Mucosa of rectum (tissue), 2 donors: ENCODE measurements around the gene IGFBP5.

Experiments used
- H3K27ac ChIP-seq, 2 donors: one replicate each; pipeline ENCODE4 v1.7.0; 2013; ENCODE audit warnings: inconsistent platforms in 2 of 2, low read depth in 2 of 2, low read length in 2 of 2
- H3K27me3 ChIP-seq, 2 donors: one replicate each; pipeline ENCODE4 v1.7.0; 2013; ENCODE audit warnings: low read length in 2 of 2; ENCODE audit not compliant: control insufficient read depth in 2 of 2, insufficient read depth in 2 of 2
- H3K36me3 ChIP-seq, 2 donors: one replicate each; pipeline ENCODE4 v1.7.0; 2013; ENCODE audit warnings: low read length in 2 of 2; ENCODE audit not compliant: control insufficient read depth in 2 of 2, insufficient read depth in 2 of 2
- H3K4me1 ChIP-seq, 2 donors: one replicate each; pipeline ENCODE4 v1.7.0; 2013; ENCODE audit warnings: low read length in 2 of 2, mild to moderate bottlenecking in 1 of 2; ENCODE audit not compliant: control insufficient read depth in 2 of 2, insufficient read depth in 2 of 2
- H3K4me3 ChIP-seq, 2 donors: one replicate each; pipeline ENCODE4 v1.7.0; 2013; ENCODE audit warnings: low read length in 2 of 2
- H3K9ac ChIP-seq, 2 donors: one replicate each; pipeline ENCODE4 v1.7.0; 2013; ENCODE audit warnings: low read length in 2 of 2, low read depth in 1 of 2, mild to moderate bottlenecking in 1 of 2
- H3K9me3 ChIP-seq, 2 donors: one replicate each; pipeline ENCODE4 v1.7.0; 2013; ENCODE audit warnings: low read length in 2 of 2; ENCODE audit not compliant: control insufficient read depth in 2 of 2
- donor health status: healthy.
- donor health status: Normal muscosa, but diverticular disease.

IGFBP5 gene

DNA sequence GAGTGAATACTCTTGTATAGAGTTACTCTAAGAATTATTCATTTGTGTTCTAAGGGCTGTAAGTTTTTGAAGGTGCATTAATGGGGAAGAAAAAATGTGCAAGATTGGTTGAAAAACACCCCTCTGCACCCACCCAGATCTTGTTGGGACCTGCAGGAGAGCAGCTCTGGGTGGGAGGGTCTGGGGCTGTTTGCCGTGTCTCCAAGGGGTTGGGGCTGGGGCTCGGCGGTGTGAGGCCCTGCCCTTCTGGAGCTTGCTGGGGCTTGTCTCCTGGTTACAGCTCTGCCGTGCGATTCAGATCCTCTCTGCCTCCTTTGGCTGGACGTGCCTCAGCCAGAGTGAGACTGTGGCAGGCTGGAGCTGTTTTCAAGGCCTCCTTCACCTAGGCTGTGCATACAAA is 36.1 kb downstream of the IGFBP5 start:
- Histone ChIP-seq H3K4me3 (no peak overlapping the region), H3K27me3 (no peaks in the 10 kb centered on the region), H3K27ac (no peak overlapping the region)

GRCh38 chr2:216658757-216659156 is 36.6 kb downstream of the IGFBP5 start:
- Histone ChIP-seq H3K4me3 (no peak overlapping the region), H3K9me3 (no peaks in the 10 kb centered on the region), H3K27ac (no peak overlapping the region), H3K9ac (no peak overlapping the region), H3K4me1 (no peaks in the 10 kb centered on the region), H3K36me3 (no peaks in the 10 kb centered on the region), H3K27me3 (no peaks in the 10 kb centered on the region)

More for the DNA sequence above, 36.1 kb downstream of the IGFBP5 start:
- no peaks in the 10 kb centered on the region for H3K36me3 ChIP-seq
- no peaks in the 10 kb centered on the region for H3K9me3 ChIP-seq
- no peaks in the 10 kb centered on the region for H3K4me1 ChIP-seq
- no peak overlapping the region for H3K9ac ChIP-seq

DNA sequence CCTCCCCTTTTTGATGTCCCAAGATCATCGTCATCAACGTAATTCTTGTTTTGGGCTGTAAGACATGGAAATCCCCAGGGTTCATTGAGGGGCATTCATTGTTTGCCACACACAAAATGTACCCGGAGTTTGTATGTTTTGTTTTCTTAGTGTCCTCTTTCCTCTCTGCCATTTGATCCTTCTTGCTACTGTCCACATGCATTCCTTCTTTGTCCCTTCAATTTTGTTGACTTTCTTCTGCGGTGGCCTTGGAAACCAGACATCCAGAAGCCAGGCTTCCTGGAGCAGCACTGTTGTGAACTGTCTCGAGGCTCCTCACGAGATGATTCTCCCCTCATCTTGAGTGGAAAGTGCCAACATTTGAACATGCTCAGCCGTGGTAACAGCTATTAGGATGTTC is 37.4 kb downstream of the IGFBP5 start:
- no peaks in the 10 kb centered on the region for H3K27me3 ChIP-seq
- no peaks in the 10 kb centered on the region for H3K9me3 ChIP-seq
- H3K36me3 ChIP-seq, result no peaks in the 10 kb centered on the region
- H3K4me3 ChIP-seq, result no peak overlapping the region
- no peak overlapping the region for H3K27ac ChIP-seq
- no peaks in the 10 kb centered on the region for H3K4me1 ChIP-seq
- no peak overlapping the region for H3K9ac ChIP-seq

DNA sequence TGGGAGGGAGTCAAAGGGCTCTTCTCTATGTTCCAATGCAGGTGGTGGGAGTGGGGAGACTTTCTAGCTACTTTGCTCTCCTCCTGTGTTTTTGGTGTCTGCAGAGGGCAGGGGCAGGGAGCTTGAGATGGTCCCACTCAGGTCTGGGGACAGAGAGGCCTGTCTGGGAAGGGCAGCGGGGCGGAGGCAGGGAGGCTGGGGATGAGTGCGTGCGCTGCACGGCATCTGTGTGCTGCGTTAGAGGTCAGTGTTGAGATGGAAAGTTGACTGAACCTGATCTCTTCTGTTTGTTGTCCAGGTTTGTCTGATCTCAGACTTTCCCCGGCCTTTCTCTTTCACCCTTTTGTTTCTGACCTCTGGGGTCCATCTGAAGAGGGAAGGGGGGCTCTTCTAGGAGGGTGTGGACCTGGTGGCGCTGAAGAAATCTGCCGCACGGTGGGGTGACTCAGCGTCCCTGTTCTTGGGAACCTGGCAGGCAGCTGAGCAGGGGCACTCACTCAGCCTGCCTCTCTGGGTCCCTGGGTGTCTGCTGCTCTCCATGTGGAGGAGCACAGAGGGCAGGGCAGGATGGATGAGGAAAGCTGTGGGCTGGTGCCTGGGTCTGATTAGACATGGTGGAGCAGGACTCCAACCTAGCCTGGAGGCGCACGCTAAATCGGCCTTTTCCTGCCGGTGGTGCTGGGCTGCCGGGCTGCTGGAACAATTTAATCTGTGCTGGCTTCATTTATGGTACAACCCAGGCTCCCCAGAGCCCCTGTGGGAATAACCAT is 38.1 kb downstream of the IGFBP5 start:
- no peak overlapping the region for H3K27ac ChIP-seq
- no peaks in the 10 kb centered on the region for H3K9me3 ChIP-seq
- H3K9ac ChIP-seq, result no peak overlapping the region
- H3K27me3 ChIP-seq, result no peaks in the 10 kb centered on the region
- no peaks in the 10 kb centered on the region for H3K36me3 ChIP-seq
- no peak overlapping the region for H3K4me3 ChIP-seq
- no peaks in the 10 kb centered on the region for H3K4me1 ChIP-seq

DNA sequence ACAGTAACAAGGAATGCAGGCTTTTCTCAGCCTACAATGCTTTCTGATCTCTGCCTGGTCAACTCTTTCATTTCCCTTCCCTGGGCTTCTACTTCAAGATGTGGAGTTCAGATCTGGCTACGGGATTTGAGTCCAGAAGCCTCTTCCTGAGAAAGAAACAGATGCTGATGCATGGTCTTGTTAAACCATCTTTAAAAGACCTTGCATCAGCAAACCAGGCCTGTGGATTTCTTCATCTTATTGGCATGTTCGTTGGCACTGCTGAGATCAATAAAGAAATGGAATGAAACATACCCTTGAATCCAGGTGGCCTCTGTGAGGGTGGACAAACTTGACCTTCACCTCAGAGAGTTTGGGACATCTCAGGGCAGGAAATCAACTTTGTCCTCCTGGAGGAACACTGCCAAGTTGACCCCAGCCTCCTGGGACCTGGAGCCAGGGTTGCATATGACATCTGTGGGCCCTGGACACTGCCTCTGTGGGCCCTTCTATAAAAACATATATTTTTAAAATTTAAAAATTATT is 40.8 kb downstream of the IGFBP5 start:
- Histone ChIP-seq H3K9ac (no peak overlapping the region), H3K9me3 (no peaks in the 10 kb centered on the region), H3K4me1 (no peaks in the 10 kb centered on the region), H3K27me3 (no peaks in the 10 kb centered on the region), H3K27ac (no peak overlapping the region), H3K4me3 (no peak overlapping the region), H3K36me3 (no peaks in the 10 kb centered on the region)

DNA sequence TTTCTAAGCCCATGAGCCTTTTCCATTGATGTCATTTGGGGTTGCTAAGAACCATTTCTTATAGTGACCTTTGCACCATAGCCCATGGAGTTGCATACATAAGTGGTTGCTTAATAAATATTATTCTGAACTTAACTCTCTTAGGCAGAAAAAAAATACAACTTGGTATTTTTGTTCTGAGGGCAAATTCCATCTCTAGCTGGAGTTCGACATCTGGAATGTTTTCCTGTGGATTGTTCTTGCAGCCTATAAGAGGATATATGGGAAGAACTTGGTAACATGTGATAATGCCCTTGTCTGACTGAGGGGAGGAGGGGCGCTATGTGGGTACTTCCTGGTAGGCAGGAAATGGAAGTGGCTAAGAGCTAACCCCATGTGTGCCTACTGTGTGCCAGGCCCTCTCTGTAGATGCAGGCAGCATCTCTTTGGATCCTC is 41.4 kb downstream of the IGFBP5 start:
- H3K27me3 ChIP-seq, result no peaks in the 10 kb centered on the region

DNA sequence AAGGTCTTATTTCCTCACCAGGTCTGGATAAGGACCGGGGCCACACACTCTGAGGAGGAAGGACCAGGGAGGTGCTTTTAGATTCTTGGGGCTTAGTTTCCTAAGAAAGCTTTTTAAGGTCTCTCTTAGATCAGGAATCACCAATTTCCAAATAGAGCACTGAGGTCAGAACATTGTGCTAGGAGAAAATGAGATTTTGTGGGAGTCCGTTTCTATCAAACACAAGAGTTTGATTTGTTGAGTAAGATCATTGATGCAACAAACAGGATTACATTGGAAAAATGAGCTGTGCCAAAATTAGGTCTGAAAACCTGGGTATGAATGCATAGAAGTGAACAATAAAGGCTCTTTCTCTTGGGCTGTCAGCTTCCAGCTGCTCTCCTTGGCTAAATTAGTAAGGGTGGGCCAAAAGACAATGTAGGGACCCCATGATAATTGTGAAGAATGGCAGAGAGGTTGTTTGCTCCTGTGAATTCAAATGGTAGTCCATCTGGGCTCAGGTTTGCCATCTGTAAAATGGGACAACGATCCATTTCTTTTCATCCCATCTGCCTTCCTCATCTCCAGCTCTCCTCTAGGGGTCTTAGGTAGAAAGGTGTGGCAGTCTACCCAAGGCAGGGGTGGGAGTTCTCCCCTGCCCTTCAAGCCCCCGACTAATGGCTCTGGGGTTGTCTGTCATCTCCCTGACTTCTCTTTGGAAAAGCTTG is 42.1 kb downstream of the IGFBP5 start:
- Histone ChIP-seq H3K27ac (no peak overlapping the region), H3K36me3 (no peaks in the 10 kb centered on the region), H3K4me3 (no peak overlapping the region), H3K4me1 (no peaks in the 10 kb centered on the region), H3K9ac (no peak overlapping the region), H3K27me3 (no peaks in the 10 kb centered on the region), H3K9me3 (no peaks in the 10 kb centered on the region)

More for the DNA sequence above, 41.4 kb downstream of the IGFBP5 start:
- Histone ChIP-seq H3K4me1 (no peaks in the 10 kb centered on the region), H3K9me3 (no peaks in the 10 kb centered on the region), H3K27ac (no peak overlapping the region), H3K9ac (no peak overlapping the region), H3K36me3 (no peaks in the 10 kb centered on the region), H3K4me3 (no peak overlapping the region)

DNA sequence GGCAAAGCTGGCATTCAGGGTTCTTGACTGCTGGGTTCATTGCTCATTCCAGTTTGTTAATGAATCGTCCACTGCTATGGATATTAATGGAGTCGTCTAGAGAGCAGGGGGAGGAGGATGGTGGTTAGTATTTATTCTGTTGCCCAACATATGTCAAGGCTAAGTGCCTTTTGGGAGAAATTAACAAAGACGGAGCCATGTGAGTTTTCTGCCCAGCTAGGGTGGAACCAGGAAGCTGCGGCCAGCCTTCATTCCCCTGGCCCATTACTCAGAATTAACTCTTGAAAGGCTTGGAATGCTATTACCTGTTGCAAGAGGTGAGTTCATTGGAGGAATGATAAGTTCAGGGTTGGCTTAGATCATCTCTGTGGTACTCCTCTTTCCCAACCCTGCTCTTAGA is 42.8 kb downstream of the IGFBP5 start:
- H3K27me3 ChIP-seq, result no peaks in the 10 kb centered on the region
- no peaks in the 10 kb centered on the region for H3K4me1 ChIP-seq
- no peak overlapping the region for H3K27ac ChIP-seq
- H3K4me3 ChIP-seq, result no peak overlapping the region
- H3K9me3 ChIP-seq, result no peaks in the 10 kb centered on the region
- no peak overlapping the region for H3K9ac ChIP-seq
- H3K36me3 ChIP-seq, result no peaks in the 10 kb centered on the region

- Histone ChIP-seq H3K9ac (no peak overlapping the region), H3K27ac (no peak overlapping the region), H3K27me3 (no peaks in the 10 kb centered on the region), H3K9me3 (no peaks in the 10 kb centered on the region), H3K36me3 (no peaks in the 10 kb centered on the region), H3K4me1 (no peaks in the 10 kb centered on the region), H3K4me3 (no peak overlapping the region)
Observed at GRCh38 chr2:216651351-216651881, 43.9 kb downstream of the IGFBP5 start.

DNA sequence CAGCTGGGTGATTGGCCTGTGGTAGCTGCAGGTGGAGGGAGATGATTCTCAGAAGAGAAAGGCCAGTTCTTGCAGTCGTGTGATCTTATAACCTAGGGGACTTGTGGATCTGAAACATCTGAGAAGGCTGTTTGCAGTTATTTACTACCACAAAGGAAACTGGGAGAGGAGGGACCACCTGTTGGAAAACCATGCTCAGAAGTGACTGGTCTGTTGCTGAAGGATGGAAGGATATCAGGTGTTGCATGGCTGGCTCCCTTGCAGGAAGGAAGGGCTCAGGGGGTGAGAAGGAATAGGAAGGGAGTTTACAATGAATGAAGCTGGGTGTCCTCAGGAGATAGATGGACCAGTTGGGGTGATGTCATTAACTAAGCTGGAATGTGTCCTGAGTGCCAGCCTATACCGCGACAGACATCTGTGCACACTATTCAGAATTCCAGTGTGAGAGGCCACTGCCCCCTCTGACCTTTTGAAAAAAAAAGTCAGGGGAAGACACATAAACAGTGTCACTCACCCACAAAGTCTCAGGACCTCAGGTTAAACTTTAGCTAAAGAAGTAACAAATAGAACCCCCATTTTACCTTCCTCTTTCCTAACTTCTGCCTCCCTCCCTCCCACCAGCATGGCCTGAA is 44.6 kb downstream of the IGFBP5 start:
- Histone ChIP-seq H3K27ac (no peak overlapping the region), H3K36me3 (no peaks in the 10 kb centered on the region), H3K9ac (no peak overlapping the region), H3K27me3 (no peaks in the 10 kb centered on the region), H3K4me1 (no peaks in the 10 kb centered on the region), H3K4me3 (no peak overlapping the region), H3K9me3 (no peaks in the 10 kb centered on the region)
